HG03457 (cell line): Measurements from ENCODE around the gene RHOBTB3.
"Not testable (repeated sequence)": the region's sequence is repeated elsewhere in the genome, so short reads cannot be mapped to it uniquely, and the experiment has no call there.

Experiments
- ATAC-seq: cut with Tn5 transposase; IDR thresholded peaks from one replicate; pipeline ENCODE4 v1.9.1; 2021; ENCODE audit warnings: moderate number of reproducible peaks; ENCODE audit not compliant: unreplicated experiment

RHOBTB3 gene, protein sequence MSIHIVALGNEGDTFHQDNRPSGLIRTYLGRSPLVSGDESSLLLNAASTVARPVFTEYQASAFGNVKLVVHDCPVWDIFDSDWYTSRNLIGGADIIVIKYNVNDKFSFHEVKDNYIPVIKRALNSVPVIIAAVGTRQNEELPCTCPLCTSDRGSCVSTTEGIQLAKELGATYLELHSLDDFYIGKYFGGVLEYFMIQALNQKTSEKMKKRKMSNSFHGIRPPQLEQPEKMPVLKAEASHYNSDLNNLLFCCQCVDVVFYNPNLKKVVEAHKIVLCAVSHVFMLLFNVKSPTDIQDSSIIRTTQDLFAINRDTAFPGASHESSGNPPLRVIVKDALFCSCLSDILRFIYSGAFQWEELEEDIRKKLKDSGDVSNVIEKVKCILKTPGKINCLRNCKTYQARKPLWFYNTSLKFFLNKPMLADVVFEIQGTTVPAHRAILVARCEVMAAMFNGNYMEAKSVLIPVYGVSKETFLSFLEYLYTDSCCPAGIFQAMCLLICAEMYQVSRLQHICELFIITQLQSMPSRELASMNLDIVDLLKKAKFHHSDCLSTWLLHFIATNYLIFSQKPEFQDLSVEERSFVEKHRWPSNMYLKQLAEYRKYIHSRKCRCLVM

DNA sequence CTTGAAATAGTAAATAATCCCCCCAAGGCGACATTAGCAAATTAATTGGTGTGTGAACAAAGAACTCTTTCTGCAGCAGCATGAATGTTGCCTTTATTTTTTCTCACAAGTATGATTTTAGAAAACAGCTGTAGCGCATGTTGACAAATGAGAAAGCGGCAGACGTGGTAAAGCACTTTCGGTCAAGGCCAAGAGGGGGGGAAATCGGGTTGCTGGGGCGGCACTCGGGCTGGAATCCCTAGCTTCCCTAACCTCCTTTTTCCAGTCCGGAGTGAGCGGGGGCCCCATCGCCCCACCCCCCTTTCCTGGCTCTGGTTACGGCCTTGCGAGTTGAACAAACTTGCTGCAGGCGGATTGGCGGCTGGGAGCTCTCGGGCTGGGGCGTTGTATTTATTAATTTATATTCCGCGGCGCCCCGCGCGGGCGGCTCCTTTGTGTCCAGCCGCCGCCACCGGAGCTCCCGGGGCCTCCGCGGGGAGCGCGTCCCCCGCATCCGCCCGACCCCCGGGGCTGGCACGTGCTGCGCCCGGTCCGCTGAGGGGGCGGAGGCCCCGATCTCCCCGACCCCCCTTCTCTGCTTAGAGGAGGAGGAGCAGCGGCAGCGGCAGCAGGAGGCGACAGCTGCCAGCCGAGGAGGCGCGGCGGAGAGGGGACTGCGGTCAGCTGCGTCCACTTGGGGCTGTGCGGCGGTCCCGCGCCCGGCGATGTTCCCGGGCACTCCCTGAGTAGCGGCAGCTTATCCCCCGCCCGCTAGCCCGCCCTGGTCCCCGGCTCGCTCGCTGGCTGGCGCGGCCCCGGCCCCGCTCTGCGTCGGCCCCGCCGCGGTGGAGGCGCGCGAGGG lies at the start of gene RHOBTB3:
Gene RHOBTB3 (plus strand): TSS at position 607 of the 841 bp plus-strand sequence. CDS start 347 bp downstream, outside the sequence.
- ATAC-seq = no peak

GRCh38 chr5:95682891-95683290 lies 48.2 kb upstream of the RHOBTB3 start, which contains the start of gene SPATA9:
SPATA9 (minus strand) TSS chr5:95682991; CDS start chr5:95682854, 137 bp downstream.
- ATAC-seq = no peak

GRCh38 chr5:95684361-95684760 lies 46.8 kb upstream of the RHOBTB3 start:
- no peak for ATAC-seq

DNA sequence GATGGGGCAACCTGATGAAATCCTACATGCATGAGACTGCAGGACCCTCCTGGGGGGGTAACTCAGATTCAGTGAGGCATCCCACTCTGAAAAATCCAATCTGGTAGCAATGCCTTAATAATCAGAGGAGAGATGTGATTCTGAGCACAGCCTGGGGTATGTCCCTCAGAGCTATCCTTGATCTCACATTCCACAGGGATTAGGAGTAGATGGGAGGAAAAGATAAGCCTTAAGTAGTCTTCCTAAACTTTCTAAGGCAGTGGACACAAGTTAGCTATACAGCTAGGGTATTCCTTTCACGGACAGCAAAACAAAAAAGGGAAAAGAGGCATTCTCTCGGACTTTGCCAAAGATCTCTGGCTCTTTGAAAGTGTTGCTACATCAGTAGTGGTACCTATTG lies 44.5 kb upstream of the RHOBTB3 start:
- ATAC-seq = no peak

- ATAC-seq = no peak
Measured at GRCh38 chr5:95689680-95690079, 41.5 kb upstream of the RHOBTB3 start.

DNA sequence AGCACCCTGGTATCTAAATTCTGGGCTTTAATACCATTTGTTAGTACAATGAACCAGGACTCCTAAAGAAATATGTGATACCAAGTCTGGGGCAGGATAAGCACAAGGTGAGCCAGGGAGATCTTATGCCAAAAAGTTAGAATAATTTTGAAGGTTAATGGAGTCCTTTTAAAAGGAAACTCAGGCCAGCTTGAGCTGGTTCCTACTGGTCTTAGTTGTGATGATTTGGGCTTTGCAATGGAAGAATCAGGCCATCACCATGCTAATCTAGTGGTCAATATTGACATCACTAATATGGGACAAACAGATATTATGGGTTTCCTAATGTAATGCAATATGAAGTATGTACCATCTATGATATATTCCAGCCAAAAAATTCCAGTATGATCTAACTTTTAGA lies 40.8 kb upstream of the RHOBTB3 start:
- no peak for ATAC-seq

DNA sequence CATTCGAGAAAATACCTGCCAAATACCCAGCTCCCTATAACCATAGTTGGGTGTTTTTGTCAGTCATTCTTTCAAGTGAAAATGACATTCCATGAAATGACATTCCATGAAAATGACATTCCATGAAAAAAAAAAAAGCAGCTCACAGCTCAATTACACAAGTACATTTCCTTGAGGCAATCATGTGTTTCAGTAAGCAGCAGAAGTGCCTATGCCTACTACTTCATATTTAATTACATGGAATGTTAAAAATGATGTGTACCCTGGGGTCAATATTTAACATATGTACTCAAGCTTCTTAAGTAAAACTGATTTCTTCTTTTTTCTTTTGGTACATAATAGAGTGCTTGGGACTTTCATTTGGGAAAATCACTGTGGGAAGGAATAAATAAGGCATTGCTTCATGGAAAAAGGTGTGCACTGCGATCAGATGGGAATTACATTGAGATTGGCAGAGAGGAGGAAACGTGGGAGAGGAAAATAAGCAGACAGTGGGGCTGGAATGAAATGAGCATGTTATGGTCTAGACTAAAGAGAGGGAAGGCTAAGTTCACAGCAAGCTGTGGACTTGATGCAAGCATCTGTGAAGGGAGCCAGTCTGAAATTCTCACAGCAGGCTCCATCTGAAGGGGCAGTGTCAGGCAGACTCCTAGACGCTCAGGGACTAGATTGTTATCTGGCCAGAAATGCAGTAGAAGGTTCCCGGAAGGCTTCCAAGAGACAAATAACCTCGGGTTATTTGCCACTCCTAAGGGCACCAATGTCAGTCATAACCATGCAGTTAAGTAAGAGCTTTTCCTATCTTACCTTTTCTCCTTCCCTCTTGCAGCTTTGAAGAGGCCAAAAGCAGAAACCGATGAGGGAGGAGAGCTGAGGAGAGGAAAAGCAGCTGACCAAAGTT lies 33.1 kb upstream of the RHOBTB3 start:
- ATAC-seq = no peak

- ATAC-seq = no peak
Measured at GRCh38 chr5:95699337-95699736, 31.8 kb upstream of the RHOBTB3 start.

GRCh38 chr5:95701074-95701473 lies 30.1 kb upstream of the RHOBTB3 start:
- no peak for ATAC-seq

DNA sequence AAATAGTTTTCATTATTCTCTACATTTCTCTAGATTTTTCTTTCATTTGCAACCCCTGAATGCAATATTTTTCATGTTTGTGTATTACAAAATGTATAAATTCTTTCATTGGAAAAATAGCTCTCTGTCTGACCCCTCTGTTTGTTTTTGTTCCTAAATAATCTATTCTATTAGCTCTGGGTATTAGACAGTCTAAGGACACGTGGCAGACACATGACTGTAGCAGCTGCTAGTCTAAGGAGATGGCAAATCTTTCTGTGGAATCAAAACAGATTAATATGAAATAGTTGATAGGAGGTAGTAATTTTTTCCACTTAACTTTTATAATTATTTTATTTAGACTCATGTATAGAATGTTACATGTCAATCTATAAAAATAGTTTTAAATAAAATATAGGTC lies 27.0 kb upstream of the RHOBTB3 start:
- ATAC-seq = no peak

DNA sequence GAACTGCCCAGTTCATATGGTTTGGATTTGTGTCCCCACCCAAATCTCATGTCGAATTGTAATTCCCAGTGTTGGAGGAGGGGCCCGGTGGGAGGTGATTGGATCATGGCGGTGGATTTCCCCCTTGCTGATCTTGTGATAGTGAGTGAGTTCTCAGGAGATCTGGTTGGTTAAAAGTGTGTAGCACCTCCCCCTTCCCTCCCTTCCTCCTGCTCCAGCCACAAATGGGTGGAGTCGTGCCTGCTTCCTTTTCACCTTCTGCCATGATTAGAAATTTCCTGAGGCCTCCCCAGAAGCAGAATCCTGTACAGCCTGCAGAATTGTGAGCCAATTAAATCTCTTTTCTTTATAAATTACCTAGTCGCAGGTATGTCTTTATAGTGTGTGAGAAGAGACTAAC lies 24.9 kb upstream of the RHOBTB3 start:
- ATAC-seq = not testable (repeated sequence)

GRCh38 chr5:95707055-95707454 lies 24.1 kb upstream of the RHOBTB3 start:
- no peak for ATAC-seq

- ATAC-seq = not testable (repeated sequence)
Measured at GRCh38 chr5:95707534-95708188, 23.5 kb upstream of the RHOBTB3 start.

GRCh38 chr5:95708876-95709275 lies 22.3 kb upstream of the RHOBTB3 start:
- no peak for ATAC-seq

DNA sequence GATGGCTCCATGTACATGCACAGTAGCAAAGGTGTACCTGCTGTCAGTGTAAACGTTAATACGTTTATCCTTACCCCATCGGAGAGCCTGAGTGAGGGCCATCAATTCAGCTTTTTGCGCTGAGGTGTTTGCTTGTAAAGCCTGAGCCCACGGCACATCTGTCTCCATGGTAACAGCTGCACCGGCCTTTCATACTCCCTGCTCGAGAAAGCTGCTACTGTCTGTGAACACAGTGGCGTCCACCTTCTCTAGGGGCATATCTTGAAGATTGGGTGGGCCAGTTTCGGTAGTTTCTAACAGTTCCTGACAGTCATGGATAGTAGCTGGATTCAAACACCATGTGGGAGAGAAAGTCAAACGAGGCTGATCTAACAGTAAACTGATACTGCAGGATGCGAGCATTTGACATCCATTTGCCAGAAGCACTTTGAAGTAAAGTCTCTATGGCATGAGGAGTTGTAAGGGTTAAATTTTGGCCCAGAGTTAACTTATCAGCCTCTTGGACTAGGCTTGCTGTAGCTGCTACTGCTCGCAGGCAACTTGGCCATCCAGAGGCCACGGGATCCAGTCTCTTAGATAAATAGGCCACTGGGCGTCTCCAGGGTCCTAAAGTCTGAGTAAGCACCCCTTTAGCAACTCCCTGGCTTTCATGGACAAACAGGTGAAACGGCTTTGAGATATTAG lies 21.0 kb upstream of the RHOBTB3 start:
- ATAC-seq = no peak

GRCh38 chr5:95710651-95711500 lies 20.3 kb upstream of the RHOBTB3 start:
- not testable (repeated sequence) for ATAC-seq

GRCh38 chr5:95711501-95712346 lies 19.4 kb upstream of the RHOBTB3 start:
- no peak for ATAC-seq
